Measurements from ENCODE around the gene IL25. TPM values are rescaled to one million over a fixed set of nuclear protein-coding genes. Genes with fewer than 3 reads are reported as not detected.

Gene IL25
- total and polyA plus RNA-seq, 10 of the 15 experiments (the other 5 are each of a cell fraction or from before 2014, with no cell fraction given) = not detected

DNA sequence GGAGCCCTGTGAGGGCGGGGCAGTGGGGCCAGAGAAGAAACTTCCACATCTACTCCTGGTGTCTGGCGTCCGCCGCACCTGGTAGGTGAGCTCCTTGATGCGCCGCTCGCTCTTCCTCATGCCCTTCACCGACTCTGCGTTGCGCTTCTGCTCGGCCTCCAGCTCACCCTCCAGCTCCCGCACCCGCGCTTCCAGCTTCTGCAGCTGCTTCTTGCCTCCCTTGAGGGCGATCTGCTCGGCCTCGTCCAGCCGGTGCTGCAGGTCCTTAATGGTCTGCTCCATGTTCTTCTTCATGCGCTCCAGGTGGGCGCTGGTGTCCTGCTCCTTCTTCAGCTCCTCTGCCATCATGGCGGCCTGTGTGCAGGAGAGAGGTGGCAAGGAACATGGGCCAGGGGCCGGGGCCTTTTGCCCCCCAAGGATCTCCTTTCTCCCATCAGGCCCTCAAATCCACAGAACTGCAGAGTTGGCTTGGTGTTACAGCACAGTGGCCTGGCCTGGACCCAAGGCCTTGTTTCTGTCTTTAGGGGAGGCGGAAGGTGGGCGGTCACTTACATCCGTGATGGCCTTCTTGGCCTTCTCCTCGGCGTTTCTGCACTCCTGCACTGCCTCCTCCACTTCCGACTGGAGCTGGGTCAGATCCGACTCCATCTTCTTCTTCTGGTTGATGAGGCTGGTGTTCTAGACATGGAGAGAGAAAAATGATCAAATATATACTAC lies 11.9 kb downstream of the IL25 start:
- CTCF ChIA-PET = no interaction called here
- DNase-seq (ENCODE audit: low read depth, low spot score) = no peak

More for the DNA sequence above, 11.9 kb downstream of the IL25 start:
- RAD21 ChIA-PET (ENCODE audit: unreplicated experiment) = no interaction called here
- POLR2A ChIA-PET = no interaction called here
- Histone ChIP-seq H3K79me2 (ENCODE audit: control insufficient read depth, insufficient read depth, low read length) (no peaks in the 10 kb centered on the region), H2AFZ (ENCODE audit: control insufficient read depth, low read depth, low read length) (no peak overlapping the region), H3K27ac (ENCODE audit: control insufficient read depth, insufficient read depth) (no peak overlapping the region), H4K20me1 (ENCODE audit: control insufficient read depth, insufficient read depth) (no peaks in the 10 kb centered on the region), H3K4me2 (ENCODE audit: control insufficient read depth, insufficient read depth) (no peak overlapping the region), H3K9ac (ENCODE audit: control insufficient read depth, insufficient read depth, low read length) (no peak overlapping the region), H3K4me3 (no peak overlapping the region), H3K27me3 (replicated peaks in 1 of 2; ENCODE audit: control insufficient read depth in 2 of 2, insufficient read depth in 2 of 2, low read length in 1 of 2) (no peaks in the 10 kb centered on the region; a peak in 2 of 4 replicates), H3K4me1 (ENCODE audit: control insufficient read depth, insufficient read depth, low read length) (no peaks in the 10 kb centered on the region), H3K36me3 (ENCODE audit: control insufficient read depth in 2 of 2, insufficient read depth in 2 of 2, low read length in 1 of 2) (no peaks in the 10 kb centered on the region), H3K9me3 (replicated peaks; ENCODE audit: control insufficient read depth, insufficient read depth, low read length) (no peaks in the 10 kb centered on the region)
- TF ChIP-seq, protein P1, sequence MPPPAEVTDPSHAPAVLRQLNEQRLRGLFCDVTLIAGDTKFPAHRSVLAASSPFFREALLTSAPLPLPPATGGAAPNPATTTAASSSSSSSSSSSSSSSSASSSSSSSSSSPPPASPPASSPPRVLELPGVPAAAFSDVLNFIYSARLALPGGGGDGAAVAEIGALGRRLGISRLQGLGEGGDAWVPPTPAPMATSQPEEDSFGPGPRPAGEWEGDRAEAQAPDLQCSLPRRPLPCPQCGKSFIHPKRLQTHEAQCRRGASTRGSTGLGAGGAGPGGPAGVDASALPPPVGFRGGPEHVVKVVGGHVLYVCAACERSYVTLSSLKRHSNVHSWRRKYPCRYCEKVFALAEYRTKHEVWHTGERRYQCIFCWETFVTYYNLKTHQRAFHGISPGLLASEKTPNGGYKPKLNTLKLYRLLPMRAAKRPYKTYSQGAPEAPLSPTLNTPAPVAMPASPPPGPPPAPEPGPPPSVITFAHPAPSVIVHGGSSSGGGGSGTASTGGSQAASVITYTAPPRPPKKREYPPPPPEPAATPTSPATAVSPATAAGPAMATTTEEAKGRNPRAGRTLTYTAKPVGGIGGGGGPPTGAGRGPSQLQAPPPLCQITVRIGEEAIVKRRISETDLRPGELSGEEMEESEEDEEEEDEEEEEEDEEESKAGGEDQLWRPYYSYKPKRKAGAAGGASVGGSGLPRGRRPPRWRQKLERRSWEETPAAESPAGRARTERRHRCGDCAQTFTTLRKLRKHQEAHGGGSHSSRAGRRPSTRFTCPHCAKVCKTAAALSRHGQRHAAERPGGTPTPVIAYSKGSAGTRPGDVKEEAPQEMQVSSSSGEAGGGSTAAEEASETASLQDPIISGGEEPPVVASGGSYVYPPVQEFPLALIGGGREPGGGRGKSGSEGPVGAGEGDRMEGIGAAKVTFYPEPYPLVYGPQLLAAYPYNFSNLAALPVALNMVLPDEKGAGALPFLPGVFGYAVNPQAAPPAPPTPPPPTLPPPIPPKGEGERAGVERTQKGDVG (CRISPR knock-in tag; IDR thresholded peaks at IDR 0.05) = no peak
- TF ChIP-seq CEBPB (IDR thresholded peaks at IDR 0.05; ENCODE audit: borderline replicate concordance in 1 of 2, low read depth in 2 of 2, low read length in 2 of 2) (no peak), HSF1 (IDR thresholded peaks at IDR 0.05; ENCODE audit: low read depth, low read length) (no peak), HDAC2 (IDR thresholded peaks at IDR 0.05) (no peak), KLF5 (IDR thresholded peaks at IDR 0.05; ENCODE audit: partially characterized antibody) (no peak), DPF2 (IDR thresholded peaks at IDR 0.05) (no peak), SMC3 (IDR thresholded peaks at IDR 0.05; ENCODE audit: borderline replicate concordance, low read length) (no peak), PAX8 (IDR thresholded peaks at IDR 0.05) (no peak), RCOR1 (conservative IDR thresholded peaks at IDR 0.05; ENCODE audit: low read depth, low read length) (no peak), SP1 (IDR thresholded peaks at IDR 0.05; ENCODE audit: low read depth, low read length) (no peak), ESRRA (IDR thresholded peaks at IDR 0.05; ENCODE audit: low read length) (no peak), KDM1A (IDR thresholded peaks at IDR 0.05; ENCODE audit: borderline replicate concordance) (no peak)
- intact Hi-C loops (cut with micrococcal nuclease; ENCODE audit: unreplicated experiment) = no loop called here
- FAIRE-seq (no peak), ATAC-seq (no peak)
- in situ Hi-C loops (cut with MboI) = loop anchor here (5.0 kb wide), 1 partner anchor 122 kb away; no protein-coding TSS in a partner anchor
- WGBS (ENCODE audit: insufficient coverage, insufficient replicate concordance, low lambda C conversion rate, missing lambda C conversion rate) = 50% methylated on average over 29 of the region's 29 CpGs
- BruUV-seq (replicated peaks) = no TSS peak
- SMC1A ChIA-PET (ENCODE audit: uncharacterized antibody, unreplicated experiment) = no interaction called here

Data from GM12878 (cell line).